ENCODE data around the gene FRS2. TPM values are rescaled to one million over a fixed set of nuclear protein-coding genes. Genes with fewer than 3 reads are reported as not detected.
A peak's percentile ranks its signal among the peaks of the same experiment; 100 is the strongest.

Gene FRS2
- total RNA-seq, 5 donors from 2014 or later (not counting 1 experiment from before 2014, with no cell fraction given): 22.0 to 30.2 (median 26.2) TPM

DNA sequence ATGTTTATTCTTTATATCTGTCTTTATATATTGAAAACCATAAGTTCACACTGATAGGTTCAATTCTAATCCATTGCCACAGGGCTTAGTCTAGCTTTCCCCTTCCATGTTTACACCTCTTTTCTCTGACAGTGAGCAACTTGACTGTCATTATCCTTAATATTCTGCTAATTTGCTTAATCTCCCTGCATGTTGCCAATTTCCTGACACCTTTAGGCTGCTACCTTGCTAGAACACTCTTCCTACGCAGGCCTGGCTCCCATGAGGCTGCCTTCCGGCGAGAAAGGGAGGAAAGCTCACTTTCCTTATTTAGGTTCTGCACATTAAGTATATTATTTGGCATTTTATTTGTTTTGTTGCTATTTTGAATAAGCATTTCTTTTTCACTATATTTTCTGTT, 12.8 kb upstream of the FRS2 start:
- ATAC-seq (replicated peaks in 1 of 4): no peak
- no peaks in the 10 kb centered on the region for H3K9me3 Mint-ChIP-seq
- H3K36me3 Mint-ChIP-seq: no peaks in the 10 kb centered on the region
- no peak overlapping the region for H3K4me3 Mint-ChIP-seq
- Histone ChIP-seq H3K4me1 (ENCODE audit: control insufficient read depth in 1 of 2, extremely low read depth in 1 of 2, insufficient read depth in 2 of 2, low read length in 2 of 2) (no peaks in the 10 kb centered on the region), H3K27me3 (replicated peaks in 1 of 2; ENCODE audit: control insufficient read depth in 2 of 2, extremely low read depth in 1 of 2, insufficient read depth in 2 of 2, low read length in 1 of 2) (no peaks in the 10 kb centered on the region), H3K36me3 (ENCODE audit: control insufficient read depth in 2 of 2, extremely low read depth in 1 of 2, insufficient read depth in 1 of 2, low read length in 1 of 2) (no peaks in the 10 kb centered on the region), H3K27ac (ENCODE audit: low read length) (no peak overlapping the region), H3K9me3 (no peaks in the 10 kb centered on the region), H3K4me3 (ENCODE audit: control insufficient read depth in 1 of 2, extremely low read depth in 1 of 2, low read length in 1 of 2) (no peak overlapping the region)
- DNase-seq: no peak
- no peak overlapping the region for H3K27ac Mint-ChIP-seq
- WGBS (ENCODE audit: insufficient coverage): no CpG with 5 or more reads among the region's 3 CpGs
- no peaks in the 10 kb centered on the region for H3K4me1 Mint-ChIP-seq
- CTCF ChIA-PET: no interaction called here
- POLR2A ChIA-PET: no interaction called here
- peaks cover 4 to 13% of the 10 kb centered on the region in 2 donors for H3K27me3 Mint-ChIP-seq

DNA sequence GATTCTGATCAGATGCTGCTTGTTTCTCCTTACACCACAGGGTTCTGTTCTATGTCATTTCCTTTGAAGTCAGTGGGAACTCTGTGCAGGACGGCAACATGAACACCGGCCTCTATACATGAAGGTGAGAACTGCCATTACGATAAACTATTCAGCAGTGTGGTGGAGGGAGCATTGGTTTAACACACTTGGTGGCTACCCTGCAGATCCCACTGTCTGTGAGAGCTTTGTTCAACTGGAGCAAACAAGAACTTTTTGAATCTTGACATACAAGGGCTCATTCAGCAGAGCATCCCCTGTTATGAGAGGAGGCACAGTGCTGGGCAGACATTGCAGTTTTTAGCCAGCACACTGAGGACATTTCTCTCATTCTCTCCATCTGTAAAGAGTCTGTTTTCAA, 10.7 kb upstream of the FRS2 start:
- 100% methylated on average over 1 of the region's 3 CpGs for WGBS (ENCODE audit: insufficient coverage)

DNA sequence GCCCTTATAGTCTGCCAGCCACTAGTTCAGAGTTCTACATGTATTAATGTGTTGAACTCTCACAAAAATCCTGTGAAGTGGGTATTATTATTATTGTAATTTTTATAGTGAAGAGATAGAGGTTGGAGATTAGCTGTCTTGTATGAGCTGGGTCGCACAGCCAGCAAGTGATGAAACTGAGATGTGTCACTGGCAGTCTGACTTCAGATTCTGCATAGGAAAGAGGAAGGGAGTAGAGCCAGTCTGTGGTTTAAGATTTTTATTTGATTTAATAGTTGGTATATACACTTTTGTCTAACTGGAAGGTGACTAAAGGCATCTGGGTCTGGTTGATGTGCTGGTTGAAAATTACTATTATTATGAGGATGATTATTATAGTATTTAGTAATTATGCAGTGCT, 5.8 kb upstream of the FRS2 start:
- H3K27ac ChIP-seq (ENCODE audit: low read length): no peak overlapping the region
- 40% methylated on average over 1 of the region's 1 CpG for WGBS (ENCODE audit: insufficient coverage)
- H3K27me3 Mint-ChIP-seq: peaks cover 0 to 9% of the 10 kb centered on the region in 2 donors
- ATAC-seq (replicated peaks in 1 of 4): no peak
- H3K27me3 ChIP-seq (replicated peaks in 1 of 2; ENCODE audit: control insufficient read depth in 2 of 2, extremely low read depth in 1 of 2, insufficient read depth in 2 of 2, low read length in 1 of 2): no peaks in the 10 kb centered on the region
- no peak for DNase-seq
- no peak overlapping the region for H3K4me3 Mint-ChIP-seq
- peaks cover 0 to 7% (median 1%) of the 10 kb centered on the region in 3 donors for H3K4me1 Mint-ChIP-seq
- ChIA-PET CTCF (interaction anchor here (0.6 to 0.7 kb wide), 2 partner anchors 31 to 43 kb away, joined by 3 to 4 read pairs; no protein-coding TSS in a partner anchor), POLR2A (interaction anchor here in 1 of 2 donors (0.7 kb wide), 2 partner anchors 287 to 1642 kb away, joined by 3 read pairs; no protein-coding TSS in a partner anchor)
- H3K4me3 ChIP-seq (ENCODE audit: control insufficient read depth in 1 of 2, extremely low read depth in 1 of 2, low read length in 1 of 2): no peak overlapping the region
- H3K9me3 ChIP-seq: no peaks in the 10 kb centered on the region
- H3K27ac Mint-ChIP-seq: no peak overlapping the region
- H3K36me3 ChIP-seq (ENCODE audit: control insufficient read depth in 2 of 2, extremely low read depth in 1 of 2, insufficient read depth in 1 of 2, low read length in 1 of 2): no peaks in the 10 kb centered on the region
- no peaks in the 10 kb centered on the region for H3K9me3 Mint-ChIP-seq
- no peaks in the 10 kb centered on the region for H3K36me3 Mint-ChIP-seq
- no peaks in the 10 kb centered on the region for H3K4me1 ChIP-seq (ENCODE audit: control insufficient read depth in 1 of 2, extremely low read depth in 1 of 2, insufficient read depth in 2 of 2, low read length in 2 of 2)

More for the DNA sequence above, 10.7 kb upstream of the FRS2 start:
- Mint-ChIP-seq H3K27me3 (peaks cover 4 to 13% of the 10 kb centered on the region in 2 donors), H3K4me1 (no peaks in the 10 kb centered on the region), H3K36me3 (no peaks in the 10 kb centered on the region), H3K27ac (no peak overlapping the region), H3K9me3 (no peaks in the 10 kb centered on the region), H3K4me3 (no peak overlapping the region)
- Histone ChIP-seq H3K9me3 (no peaks in the 10 kb centered on the region), H3K4me3 (ENCODE audit: control insufficient read depth in 1 of 2, extremely low read depth in 1 of 2, low read length in 1 of 2) (no peak overlapping the region), H3K4me1 (ENCODE audit: control insufficient read depth in 1 of 2, extremely low read depth in 1 of 2, insufficient read depth in 2 of 2, low read length in 2 of 2) (no peaks in the 10 kb centered on the region), H3K27ac (ENCODE audit: low read length) (no peak overlapping the region), H3K36me3 (ENCODE audit: control insufficient read depth in 2 of 2, extremely low read depth in 1 of 2, insufficient read depth in 1 of 2, low read length in 1 of 2) (no peaks in the 10 kb centered on the region), H3K27me3 (replicated peaks in 1 of 2; ENCODE audit: control insufficient read depth in 2 of 2, extremely low read depth in 1 of 2, insufficient read depth in 2 of 2, low read length in 1 of 2) (no peaks in the 10 kb centered on the region)
- ATAC-seq (replicated peaks in 1 of 4) (no peak), DNase-seq (no peak)
- CTCF ChIA-PET: no interaction called here
- POLR2A ChIA-PET: no interaction called here

DNA sequence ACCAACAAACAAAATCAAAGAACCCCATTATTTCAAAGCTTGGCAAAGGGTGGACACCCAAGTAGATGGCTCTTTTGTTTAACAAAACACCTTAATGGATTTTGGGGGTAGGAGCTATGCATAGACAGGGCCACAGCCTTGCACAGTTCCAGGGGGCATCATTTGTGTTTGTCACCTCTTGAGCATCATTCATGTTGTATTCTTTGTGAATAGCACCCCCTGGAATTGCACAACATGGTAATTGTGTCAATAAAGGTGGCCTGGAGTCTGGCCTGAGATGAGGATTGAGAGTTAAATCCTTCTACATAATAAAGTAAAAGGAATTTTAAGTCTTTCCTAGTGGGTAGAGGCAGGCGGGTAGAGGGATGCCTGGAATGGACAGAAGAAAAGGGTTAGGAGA, 3.3 kb upstream of the FRS2 start:
- Histone ChIP-seq H3K4me3 (ENCODE audit: control insufficient read depth in 1 of 2, extremely low read depth in 1 of 2, low read length in 1 of 2) (no peak overlapping the region), H3K27ac (ENCODE audit: low read length) (no peak overlapping the region), H3K27me3 (replicated peaks in 1 of 2; ENCODE audit: control insufficient read depth in 2 of 2, extremely low read depth in 1 of 2, insufficient read depth in 2 of 2, low read length in 1 of 2) (no peaks in the 10 kb centered on the region), H3K36me3 (ENCODE audit: control insufficient read depth in 2 of 2, extremely low read depth in 1 of 2, insufficient read depth in 1 of 2, low read length in 1 of 2) (no peaks in the 10 kb centered on the region), H3K9me3 (no peaks in the 10 kb centered on the region), H3K4me1 (ENCODE audit: control insufficient read depth in 1 of 2, extremely low read depth in 1 of 2, insufficient read depth in 2 of 2, low read length in 2 of 2) (peaks cover 11 to 13% of the 10 kb centered on the region in 2 experiments)
- ChIA-PET POLR2A (no interaction called here), CTCF (interaction anchor here in 1 of 2 donors (0.5 to 1.0 kb wide), 2 partner anchors 74 to 173 kb away, joined by 3 read pairs; no protein-coding TSS in a partner anchor)
- no peaks in the 10 kb centered on the region for H3K36me3 Mint-ChIP-seq
- no CpG with 5 or more reads among the region's 1 CpG for WGBS (ENCODE audit: insufficient coverage)
- H3K4me1 Mint-ChIP-seq: peaks cover 16 to 27% (median 17%) of the 10 kb centered on the region in 3 donors
- H3K27ac Mint-ChIP-seq: no peak overlapping the region
- peaks cover 0 to 4% of the 10 kb centered on the region in 2 donors for H3K27me3 Mint-ChIP-seq
- DNase-seq: no peak
- ATAC-seq (replicated peaks in 1 of 4): no peak
- no peak overlapping the region for H3K4me3 Mint-ChIP-seq
- no peaks in the 10 kb centered on the region for H3K9me3 Mint-ChIP-seq

DNA sequence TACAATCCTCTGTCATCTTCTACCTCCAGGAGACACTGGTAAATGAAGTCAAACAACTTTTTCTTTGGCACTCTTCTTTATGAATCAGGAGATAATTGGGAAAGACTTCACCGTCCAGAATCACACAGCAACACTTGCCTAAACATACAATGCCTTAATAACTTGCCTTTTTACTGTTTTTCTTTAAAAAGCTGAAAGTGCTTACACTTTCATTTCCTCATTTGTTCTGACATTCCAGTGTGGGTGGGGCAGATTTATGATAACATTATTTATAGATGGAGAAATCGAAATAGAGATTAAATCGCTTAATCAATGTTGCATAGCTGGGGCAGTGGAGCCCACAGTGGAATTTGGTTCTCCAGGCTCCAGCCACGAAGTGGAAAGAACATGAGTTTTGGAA, 2.8 kb upstream of the FRS2 start:
- CTCF ChIA-PET: interaction anchor here in 1 of 2 donors (1.0 kb wide), 1 partner anchor 174 kb away, joined by 3 read pairs; no protein-coding TSS in a partner anchor
- Mint-ChIP-seq H3K27me3 (peaks cover 0 to 1% of the 10 kb centered on the region in 2 donors), H3K4me1 (peaks cover 21 to 32% (median 22%) of the 10 kb centered on the region in 3 donors), H3K36me3 (no peaks in the 10 kb centered on the region), H3K27ac (no peak overlapping the region), H3K9me3 (no peaks in the 10 kb centered on the region), H3K4me3 (no peak overlapping the region)
- ATAC-seq (replicated peaks in 1 of 4): no peak
- H3K36me3 ChIP-seq (ENCODE audit: control insufficient read depth in 2 of 2, extremely low read depth in 1 of 2, insufficient read depth in 1 of 2, low read length in 1 of 2): no peaks in the 10 kb centered on the region
- no peaks in the 10 kb centered on the region for H3K9me3 ChIP-seq
- WGBS (ENCODE audit: insufficient coverage): no CpG with 5 or more reads among the region's 4 CpGs
- DNase-seq: no peak
- no peak overlapping the region for H3K27ac ChIP-seq (ENCODE audit: low read length)
- POLR2A ChIA-PET: no interaction called here
- no peak overlapping the region for H3K4me3 ChIP-seq (ENCODE audit: control insufficient read depth in 1 of 2, extremely low read depth in 1 of 2, low read length in 1 of 2)
- H3K27me3 ChIP-seq (replicated peaks in 1 of 2; ENCODE audit: control insufficient read depth in 2 of 2, extremely low read depth in 1 of 2, insufficient read depth in 2 of 2, low read length in 1 of 2): no peaks in the 10 kb centered on the region
- peaks cover 15 to 17% of the 10 kb centered on the region in 2 experiments for H3K4me1 ChIP-seq (ENCODE audit: control insufficient read depth in 1 of 2, extremely low read depth in 1 of 2, insufficient read depth in 2 of 2, low read length in 2 of 2)

DNA sequence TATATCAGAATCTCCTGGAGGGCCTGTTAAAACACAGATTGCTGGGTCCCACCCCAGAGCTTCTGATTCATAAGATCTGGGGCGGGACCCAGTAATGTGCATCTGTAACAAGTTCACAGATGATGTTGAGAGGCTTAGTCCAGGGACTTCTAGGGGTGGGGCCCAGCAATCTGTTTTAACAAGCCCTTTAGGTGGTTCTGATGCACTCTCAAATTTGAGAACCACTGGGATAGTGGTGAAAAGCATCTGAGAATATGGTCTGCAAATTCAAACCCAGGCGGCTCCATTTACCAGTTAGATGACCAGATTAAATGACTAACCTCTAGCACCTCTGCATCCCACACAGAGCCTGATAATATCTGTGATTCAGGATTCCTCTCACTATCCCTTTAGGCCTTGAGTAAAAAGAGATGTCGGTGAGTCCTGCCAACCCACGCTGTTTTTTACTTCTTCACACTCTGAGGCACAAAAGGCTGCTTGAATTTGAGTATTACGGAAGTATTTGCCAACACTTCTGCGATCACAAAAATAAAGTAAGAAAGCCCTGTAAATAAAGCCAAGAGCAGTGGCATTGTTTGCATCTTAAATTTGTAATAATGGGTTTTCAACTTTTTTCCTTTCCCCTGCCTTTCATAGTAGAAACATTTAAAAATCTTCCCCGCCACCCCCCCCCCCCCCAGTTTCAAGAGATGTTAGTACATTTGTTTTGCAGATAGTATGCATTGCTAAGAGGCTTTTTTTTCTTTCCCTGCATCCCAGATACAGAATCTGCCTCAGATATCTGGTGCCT, 1.8 kb upstream of the FRS2 start:
- H3K36me3 Mint-ChIP-seq: no peaks in the 10 kb centered on the region
- H3K36me3 ChIP-seq (ENCODE audit: control insufficient read depth in 2 of 2, extremely low read depth in 1 of 2, insufficient read depth in 1 of 2, low read length in 1 of 2): no peaks in the 10 kb centered on the region
- peaks cover 15 to 23% of the 10 kb centered on the region in 2 experiments for H3K4me1 ChIP-seq (ENCODE audit: control insufficient read depth in 1 of 2, extremely low read depth in 1 of 2, insufficient read depth in 2 of 2, low read length in 2 of 2)
- peaks cover 31 to 43% (median 32%) of the 10 kb centered on the region in 3 donors for H3K4me1 Mint-ChIP-seq
- H3K9me3 Mint-ChIP-seq: no peaks in the 10 kb centered on the region
- ATAC-seq (replicated peaks in 1 of 4): no peak
- H3K4me3 Mint-ChIP-seq: no peak overlapping the region
- POLR2A ChIA-PET: interaction anchor here in 1 of 2 donors (0.6 kb wide), 1 partner anchor 57 kb away, joined by 4 read pairs; no protein-coding TSS in a partner anchor
- H3K27ac Mint-ChIP-seq: peak overlapping the region in 1 of 2 donors; percentile 48
- H3K27ac ChIP-seq (ENCODE audit: low read length): no peak overlapping the region
- 100% methylated on average over 1 of the region's 7 CpGs for WGBS (ENCODE audit: insufficient coverage)
- no peak for DNase-seq
- H3K27me3 Mint-ChIP-seq: no peaks in the 10 kb centered on the region
- H3K27me3 ChIP-seq (replicated peaks in 1 of 2; ENCODE audit: control insufficient read depth in 2 of 2, extremely low read depth in 1 of 2, insufficient read depth in 2 of 2, low read length in 1 of 2): no peaks in the 10 kb centered on the region
- no peaks in the 10 kb centered on the region for H3K9me3 ChIP-seq
- no peak overlapping the region for H3K4me3 ChIP-seq (ENCODE audit: control insufficient read depth in 1 of 2, extremely low read depth in 1 of 2, low read length in 1 of 2)
- CTCF ChIA-PET: interaction anchor here in 1 of 2 donors (0.5 kb wide), 1 partner anchor 31 kb away, joined by 3 read pairs; no protein-coding TSS in a partner anchor

Measured in T-cell (primary cell).